ENCODE measurements around the gene ZNF302.

The ZNF302 gene

GRCh38 chr19:34671972-34672371, 5.5 kb upstream of the ZNF302 start:
- no peak for TF ChIP-seq CTCF (IDR thresholded peaks at IDR 0.05; ENCODE audit: low read length, missing control alignments)
- H3K4me3 ChIP-seq (replicated peaks; ENCODE audit: low read depth, low read length) = no peak overlapping the region
- no peak for DNase-seq (ENCODE audit: low read depth)

GRCh38 chr19:34673590-34673989, 3.9 kb upstream of the ZNF302 start:
- DNase-seq (ENCODE audit: low read depth) = no peak
- H3K4me3 ChIP-seq (replicated peaks; ENCODE audit: low read depth, low read length) = no peak overlapping the region
- TF ChIP-seq CTCF (IDR thresholded peaks at IDR 0.05; ENCODE audit: low read length, missing control alignments) = no peak

GRCh38 chr19:34675250-34675649, 2.2 kb upstream of the ZNF302 start:
- no peak overlapping the region for H3K4me3 ChIP-seq (replicated peaks; ENCODE audit: low read depth, low read length)
- TF ChIP-seq CTCF (IDR thresholded peaks at IDR 0.05; ENCODE audit: low read length, missing control alignments) = no peak

GRCh38 chr19:34675919-34676318, 1.6 kb upstream of the ZNF302 start:
- H3K4me3 ChIP-seq (replicated peaks; ENCODE audit: low read depth, low read length) = no peak overlapping the region
- no peak for DNase-seq (ENCODE audit: low read depth)
- TF ChIP-seq CTCF (IDR thresholded peaks at IDR 0.05; ENCODE audit: low read length, missing control alignments) = no peak

More at GRCh38 chr19:34675250-34675649, 2.2 kb upstream of the ZNF302 start:
- no peak for DNase-seq (ENCODE audit: low read depth)

GRCh38 chr19:34676697-34677385, 637 bp upstream of the ZNF302 start, which contains the start of gene SCGB2B2:
TSS of gene SCGB2B2 (minus strand) at chr19:34677159. CDS start at chr19:34594563, 82,596 bp downstream.
- H3K4me3 ChIP-seq (replicated peaks; ENCODE audit: low read depth, low read length) = peak within 1 kb of the TSS; percentile 75
- no peak for DNase-seq (ENCODE audit: low read depth)
- TF ChIP-seq CTCF (IDR thresholded peaks at IDR 0.05; ENCODE audit: low read length, missing control alignments) = no peak

- DNase-seq (ENCODE audit: low read depth) = no peak
- peak overlapping the region; percentile 75 for H3K4me3 ChIP-seq (replicated peaks; ENCODE audit: low read depth, low read length)
- TF ChIP-seq CTCF (IDR thresholded peaks at IDR 0.05; ENCODE audit: low read length, missing control alignments) = no peak
Measured at GRCh38 chr19:34678085-34678412, 571 bp downstream of the ZNF302 start.

- no peak for DNase-seq (ENCODE audit: low read depth)
- peak overlapping the region; percentile 75 for H3K4me3 ChIP-seq (replicated peaks; ENCODE audit: low read depth, low read length)
- no peak for TF ChIP-seq CTCF (IDR thresholded peaks at IDR 0.05; ENCODE audit: low read length, missing control alignments)
Measured at GRCh38 chr19:34678421-34678820, 943 bp downstream of the ZNF302 start.

All from fibroblast of pulmonary artery (primary cell).